Mesodermal cell (in vitro differentiated cells): ENCODE results near the gene MGAM2.

Experiments used
- H3K27ac ChIP-seq: 2 replicates; pipeline ENCODE4 v1.7.0; 2013; ENCODE audit warnings: mild to moderate bottlenecking, low read depth, low read length, moderate library complexity; ENCODE audit not compliant: severe bottlenecking
- H3K36me3 ChIP-seq: 2 replicates; pipeline ENCODE4 v1.7.1; 2013; ENCODE audit warnings: mild to moderate bottlenecking, low read length, moderate library complexity; ENCODE audit not compliant: control insufficient read depth, insufficient read depth
- H3K4me1 ChIP-seq: one replicate; pipeline ENCODE4 v1.7.1; 2013; ENCODE audit warnings: mild to moderate bottlenecking, low read length; ENCODE audit not compliant: insufficient read depth, control insufficient read depth, poor library complexity, severe bottlenecking
- H3K4me3 ChIP-seq: 2 replicates; pipeline ENCODE4 v1.7.0; 2013; ENCODE audit warnings: low read length, control low read depth, mild to moderate bottlenecking; ENCODE audit not compliant: insufficient read depth, poor library complexity, severe bottlenecking; ENCODE audit errors: extremely low read depth
- H3K9me3 ChIP-seq: 2 replicates; pipeline ENCODE4 v1.7.1; 2013; ENCODE audit warnings: mild to moderate bottlenecking, low read length, moderate library complexity; ENCODE audit not compliant: control insufficient read depth
- WGBS, 2 experiments: methylation state at CpG; one replicate each; pipeline ENCODE4 v1.1.5; 2013; ENCODE audit warnings: missing lambda C conversion rate in 2 of 2; ENCODE audit not compliant: insufficient coverage in 2 of 2; 5-methylcytosine and 5-hydroxymethylcytosine counted together

Gene MGAM2

DNA sequence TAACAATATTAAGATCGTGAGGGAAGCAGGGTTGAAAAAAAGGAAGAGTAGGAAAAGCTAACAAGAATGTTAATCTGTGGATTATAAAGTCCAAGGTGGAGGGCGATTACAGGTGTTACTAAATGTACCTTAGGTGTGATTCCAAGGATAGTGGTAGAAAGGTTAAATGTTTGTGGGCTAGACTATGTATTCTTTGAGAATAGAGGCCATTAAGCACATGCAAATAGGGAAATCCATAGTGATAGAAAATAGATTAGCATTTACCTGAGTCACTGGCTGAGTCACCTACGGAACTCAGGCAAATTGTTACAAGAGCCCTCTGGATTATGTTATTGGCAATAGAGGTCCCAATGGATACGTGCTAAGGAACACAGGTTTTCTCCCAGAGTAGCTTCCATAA, 9.0 kb downstream of the MGAM2 start:
- H3K9me3 ChIP-seq: no peaks in the 10 kb centered on the region
- no peak overlapping the region for H3K27ac ChIP-seq
- H3K36me3 ChIP-seq: no peaks in the 10 kb centered on the region
- no peaks in the 10 kb centered on the region for H3K4me1 ChIP-seq
- 81 to 82% methylated on average over 2 of the region's 4 CpGs for WGBS, 2 experiments
- H3K4me3 ChIP-seq: no peak overlapping the region

DNA sequence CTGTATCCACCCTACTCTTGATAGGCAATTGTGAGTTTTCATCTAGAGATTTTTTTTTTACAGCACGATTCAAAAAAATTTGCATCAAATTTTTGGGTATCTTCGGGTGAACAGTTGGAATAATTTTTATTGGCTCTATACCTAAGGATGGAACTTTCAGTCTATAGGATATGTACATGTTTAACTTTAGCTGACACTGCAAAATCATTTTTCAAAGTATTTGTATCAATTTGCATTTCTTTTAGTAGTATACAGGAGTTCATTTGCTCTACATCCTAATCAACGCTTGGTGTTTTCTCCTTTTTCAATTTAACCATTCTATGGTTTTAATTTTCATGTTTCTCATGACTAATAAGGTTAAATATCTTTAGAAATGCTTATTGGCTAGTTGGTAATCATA, 11.7 kb downstream of the MGAM2 start:
- H3K36me3 ChIP-seq: no peaks in the 10 kb centered on the region
- H3K9me3 ChIP-seq: no peaks in the 10 kb centered on the region
- H3K27ac ChIP-seq: no peak overlapping the region
- no peaks in the 10 kb centered on the region for H3K4me1 ChIP-seq
- WGBS, 2 experiments: no CpG with 5 or more reads among the region's 3 CpGs
- H3K4me3 ChIP-seq: no peak overlapping the region

DNA sequence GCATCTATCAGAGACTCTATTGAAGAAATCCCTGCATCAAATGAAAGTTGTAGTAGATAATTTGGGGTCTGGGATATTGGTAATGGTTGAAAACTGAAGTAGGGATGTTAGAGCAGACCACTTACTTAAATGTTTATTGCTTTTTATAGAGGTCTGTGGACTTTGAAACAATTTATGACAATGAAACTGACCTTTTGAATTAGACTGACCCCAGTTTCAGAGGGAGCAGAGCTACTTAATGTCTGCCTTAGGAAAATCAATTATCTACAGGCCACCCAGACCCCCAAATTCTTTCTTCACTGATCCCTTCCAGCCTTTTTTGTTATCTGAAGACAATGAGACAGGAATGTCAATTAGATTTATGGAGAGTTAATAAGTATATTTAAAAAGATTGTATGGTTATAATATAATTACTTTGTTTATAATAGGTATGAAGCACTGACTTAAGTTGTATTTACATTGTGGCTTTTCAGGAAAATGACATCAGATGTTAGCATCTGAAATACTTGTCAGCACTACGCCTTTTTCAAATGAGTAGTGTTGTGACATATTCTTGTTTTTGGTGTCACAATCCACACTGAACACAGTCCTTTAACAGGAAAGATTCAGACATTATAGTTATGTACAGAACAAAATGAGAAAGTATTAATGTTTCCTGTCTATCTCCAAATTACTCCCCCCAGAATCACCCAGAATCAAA, 13.9 kb downstream of the MGAM2 start:
- WGBS, 2 experiments: 83% methylated on average over 1 of the region's 1 CpG; no CpG with 5 or more reads in 1 of the 2 experiments
- Histone ChIP-seq H3K4me1 (no peaks in the 10 kb centered on the region), H3K4me3 (no peak overlapping the region), H3K9me3 (no peaks in the 10 kb centered on the region), H3K27ac (no peak overlapping the region), H3K36me3 (no peaks in the 10 kb centered on the region)

DNA sequence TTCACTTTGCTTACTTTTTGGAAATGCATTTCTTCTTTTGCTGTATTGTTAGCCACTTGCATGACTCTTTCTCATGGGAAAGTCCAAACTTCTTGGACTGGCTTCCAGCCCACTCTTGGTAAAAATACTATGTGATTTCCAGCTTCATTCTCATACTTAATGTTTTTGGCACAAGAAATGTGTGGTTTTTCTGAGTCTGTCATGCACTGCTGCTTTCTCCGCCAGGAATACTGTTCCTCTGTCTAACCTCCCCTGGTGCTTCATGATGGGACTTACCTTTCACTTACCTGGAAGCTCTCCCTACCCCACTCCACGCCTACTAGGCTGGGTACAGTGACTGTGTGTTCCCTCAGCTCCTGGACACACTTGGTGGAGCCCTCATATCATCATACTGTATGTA, 18.7 kb downstream of the MGAM2 start:
- H3K27ac ChIP-seq: no peak overlapping the region
- H3K36me3 ChIP-seq: no peaks in the 10 kb centered on the region
- 13 to 50% methylated on average over 1 of the region's 2 CpGs for WGBS, 2 experiments
- H3K4me3 ChIP-seq: no peak overlapping the region
- H3K4me1 ChIP-seq: no peaks in the 10 kb centered on the region
- H3K9me3 ChIP-seq: no peaks in the 10 kb centered on the region

DNA sequence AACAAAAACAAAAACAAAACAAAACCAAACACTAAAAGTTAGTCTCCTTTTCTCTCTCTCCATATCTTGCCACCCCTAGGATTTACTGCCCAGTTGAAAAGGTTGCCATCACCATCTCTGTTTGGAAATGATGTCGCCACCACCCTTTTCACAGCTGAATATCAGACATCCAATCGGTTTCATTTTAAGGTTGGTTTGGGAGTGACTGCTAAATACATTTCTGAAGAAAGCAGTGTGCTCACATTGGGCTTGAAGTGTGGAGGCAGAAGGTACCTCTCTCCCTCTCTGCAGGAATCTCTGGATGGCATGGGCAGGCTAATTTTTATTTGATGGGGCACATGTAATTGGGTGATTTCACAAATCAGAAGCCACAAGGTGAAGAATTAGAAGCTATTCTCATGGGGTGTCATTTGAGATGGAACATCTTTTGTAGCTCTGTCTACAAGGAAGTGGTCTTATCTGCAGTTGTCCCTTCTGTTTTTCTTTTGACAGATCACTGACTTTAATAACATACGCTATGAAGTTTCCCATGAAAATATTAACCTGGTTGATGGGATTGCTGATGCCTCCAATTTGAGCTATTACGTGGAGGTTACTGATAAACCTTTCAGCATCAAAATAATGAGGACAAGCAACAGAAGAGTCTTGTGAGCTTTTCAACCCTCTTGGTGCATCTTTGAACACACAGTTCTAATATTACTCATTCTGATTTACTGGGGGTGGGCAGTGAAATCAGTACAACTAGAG, 20.1 kb downstream of the MGAM2 start:
- H3K9me3 ChIP-seq: no peaks in the 10 kb centered on the region
- whole genome bisulfite sequencing, 2 experiments: 92 to 100% methylated on average over 1 to 2 of the region's 4 CpGs
- H3K27ac ChIP-seq: no peak overlapping the region
- no peaks in the 10 kb centered on the region for H3K4me1 ChIP-seq
- H3K4me3 ChIP-seq: no peak overlapping the region
- no peaks in the 10 kb centered on the region for H3K36me3 ChIP-seq

DNA sequence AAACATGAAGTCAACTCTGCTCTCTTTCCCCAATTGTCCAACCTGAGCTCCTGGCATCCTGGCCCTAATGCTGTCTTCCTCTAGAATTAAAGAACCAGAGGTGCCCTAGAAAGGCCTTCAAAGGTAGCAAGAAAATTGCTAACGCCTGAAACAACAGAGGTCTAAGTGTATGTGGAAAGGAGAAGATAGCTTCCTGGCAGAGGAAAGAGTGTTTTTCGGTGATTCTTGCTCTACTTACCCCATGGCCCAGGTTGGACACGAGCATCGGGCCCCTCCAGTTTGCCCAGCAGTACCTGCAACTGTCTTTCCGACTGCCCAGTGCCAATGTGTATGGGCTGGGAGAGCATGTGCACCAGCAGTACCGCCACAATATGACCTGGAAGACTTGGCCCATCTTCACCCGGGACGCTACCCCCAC, 22.2 kb downstream of the MGAM2 start:
- H3K27ac ChIP-seq: no peak overlapping the region
- H3K36me3 ChIP-seq: no peaks in the 10 kb centered on the region
- no peaks in the 10 kb centered on the region for H3K9me3 ChIP-seq
- 91 to 95% methylated on average over 6 to 7 of the region's 8 CpGs for WGBS, 2 experiments
- no peaks in the 10 kb centered on the region for H3K4me1 ChIP-seq
- H3K4me3 ChIP-seq: no peak overlapping the region

DNA sequence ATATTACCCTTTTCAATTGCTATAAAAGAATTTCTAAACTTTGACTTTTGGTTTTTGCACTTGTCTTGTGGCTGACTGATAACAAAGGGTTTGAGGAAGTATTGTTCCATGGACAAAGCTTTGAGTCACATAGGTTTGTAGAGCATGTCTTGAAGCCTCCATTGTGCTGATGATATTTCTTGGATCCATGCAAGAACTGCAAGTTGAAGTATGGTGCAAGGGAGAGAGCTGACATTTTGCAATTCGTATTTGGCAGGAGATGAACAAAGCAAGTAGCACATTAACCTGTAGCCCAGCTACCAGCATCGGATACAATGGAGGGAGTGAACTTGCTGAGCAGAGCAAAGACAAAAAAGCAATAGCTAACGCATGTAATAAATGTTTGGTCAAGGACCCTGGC, 23.4 kb downstream of the MGAM2 start:
- WGBS, 2 experiments: 68 to 80% methylated on average over 3 of the region's 3 CpGs

DNA sequence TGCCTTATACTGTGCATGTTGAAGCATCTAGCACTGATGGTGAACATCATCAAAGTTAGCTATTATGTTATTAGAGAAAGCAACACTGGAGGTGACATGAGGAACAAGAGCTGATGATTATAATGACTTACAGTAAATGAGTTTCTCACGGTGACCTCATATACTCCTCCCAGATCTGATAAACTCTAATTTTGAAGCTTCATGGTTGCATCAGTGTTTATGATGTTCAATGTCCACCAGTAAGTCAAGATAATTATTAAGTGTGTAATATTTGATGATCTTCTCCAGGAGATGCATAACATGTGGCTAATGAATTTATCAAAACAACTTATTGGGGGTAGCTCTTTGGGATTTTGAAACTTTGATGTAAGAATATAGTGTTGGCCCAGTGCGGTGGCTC, 27.5 kb downstream of the MGAM2 start:
- WGBS, 2 experiments: 92% methylated on average over 1 of the region's 2 CpGs; no CpG with 5 or more reads in 1 of the 2 experiments
- H3K36me3 ChIP-seq: no peaks in the 10 kb centered on the region
- H3K4me3 ChIP-seq: no peak overlapping the region
- H3K9me3 ChIP-seq: no peaks in the 10 kb centered on the region
- no peaks in the 10 kb centered on the region for H3K4me1 ChIP-seq
- H3K27ac ChIP-seq: no peak overlapping the region

More for the DNA sequence above, 23.4 kb downstream of the MGAM2 start:
- Histone ChIP-seq H3K4me3 (no peak overlapping the region), H3K4me1 (no peaks in the 10 kb centered on the region), H3K36me3 (no peaks in the 10 kb centered on the region), H3K9me3 (no peaks in the 10 kb centered on the region), H3K27ac (no peak overlapping the region)

DNA sequence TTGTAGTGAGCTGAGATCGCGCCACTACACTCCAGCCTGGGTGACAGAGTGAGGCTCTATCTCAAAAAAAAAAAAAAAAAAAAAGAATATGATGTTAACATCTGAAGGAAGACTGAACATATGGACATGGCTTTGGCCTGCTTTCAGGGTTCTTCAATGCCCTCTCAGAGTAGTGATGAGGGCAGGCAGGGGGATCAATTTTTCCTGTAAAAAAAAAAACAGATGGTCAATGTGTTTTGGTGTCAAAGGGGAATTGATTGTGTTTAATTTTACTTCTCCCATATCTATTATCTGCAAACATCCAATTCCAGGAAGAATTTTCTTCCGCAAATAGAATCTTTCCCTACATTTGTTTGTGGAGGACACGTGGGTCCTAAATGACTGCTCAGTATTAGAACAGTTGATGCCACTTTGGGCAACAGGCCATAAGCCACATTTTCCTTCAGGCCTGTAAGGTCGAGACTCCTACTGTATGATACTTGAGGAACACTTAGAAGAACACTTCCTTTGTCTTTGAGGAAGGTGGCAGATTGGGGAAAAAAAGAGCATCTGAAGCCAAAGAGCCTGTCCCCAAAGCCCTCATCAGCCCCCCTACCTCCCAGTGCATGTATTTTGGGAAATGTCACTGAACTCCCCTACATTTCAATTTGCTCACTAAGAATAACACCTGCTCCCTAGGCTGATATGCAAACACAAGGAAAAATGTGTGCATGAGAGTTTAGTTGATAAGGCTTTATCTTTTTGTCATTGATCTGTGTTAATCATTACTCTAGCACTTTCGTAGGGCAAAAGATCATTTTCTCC, 28.3 kb downstream of the MGAM2 start:
- 80 to 95% methylated on average over 1 to 3 of the region's 6 CpGs for WGBS, 2 experiments
- Histone ChIP-seq H3K4me1 (no peaks in the 10 kb centered on the region), H3K36me3 (no peaks in the 10 kb centered on the region), H3K27ac (no peak overlapping the region), H3K4me3 (no peak overlapping the region), H3K9me3 (no peaks in the 10 kb centered on the region)

DNA sequence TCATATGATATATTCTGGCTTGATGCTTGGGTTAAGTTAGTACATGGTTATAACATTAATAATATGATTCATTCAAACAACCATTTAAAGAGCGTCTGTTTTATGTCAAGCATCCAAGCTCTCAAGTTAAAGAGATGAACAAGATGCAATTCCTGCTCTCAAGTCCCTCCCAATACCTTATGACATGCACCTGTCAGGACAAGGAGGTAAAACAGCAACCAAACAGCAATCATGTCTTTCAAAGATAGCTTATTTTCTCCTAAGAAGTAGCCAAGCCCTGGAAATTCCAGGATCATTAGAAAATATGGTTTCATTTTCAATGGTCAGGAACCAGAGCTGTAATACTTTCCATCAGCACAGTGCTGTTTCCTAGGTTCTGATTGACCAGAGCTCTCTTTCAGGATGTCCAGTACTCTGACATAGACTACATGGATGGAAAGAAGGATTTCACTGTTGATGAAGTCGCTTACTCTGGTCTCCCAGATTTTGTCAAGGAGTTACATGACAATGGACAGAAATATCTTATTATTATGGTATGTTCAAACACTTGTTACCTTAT, 29.0 kb downstream of the MGAM2 start:
- Histone ChIP-seq H3K4me1 (no peaks in the 10 kb centered on the region), H3K9me3 (no peaks in the 10 kb centered on the region), H3K4me3 (no peak overlapping the region), H3K36me3 (no peaks in the 10 kb centered on the region), H3K27ac (no peak overlapping the region)
- 67% methylated on average over 1 of the region's 2 CpGs; no CpG with 5 or more reads in 1 of the 2 experiments for WGBS, 2 experiments
